ENCODE measurements around the gene C16orf82.
A peak's percentile ranks its signal among the peaks of the same experiment; 100 is the strongest.

Gene C16orf82

GRCh38 chr16:27106305-27106704 lies 39.6 kb downstream of the C16orf82 start:
- no peak overlapping the region for H3K27ac Mint-ChIP-seq
- H3K27me3 Mint-ChIP-seq (ENCODE audit: low read depth) = no peaks in the 10 kb centered on the region
- no peak for DNase-seq (ENCODE audit: low spot score)
- H3K4me1 Mint-ChIP-seq (ENCODE audit: low read depth) = peaks cover 4% of the 10 kb centered on the region
- no peaks in the 10 kb centered on the region for H3K36me3 Mint-ChIP-seq (ENCODE audit: low read depth)
- no peak overlapping the region for H3K4me3 Mint-ChIP-seq
- H3K9me3 Mint-ChIP-seq = no peaks in the 10 kb centered on the region

DNA sequence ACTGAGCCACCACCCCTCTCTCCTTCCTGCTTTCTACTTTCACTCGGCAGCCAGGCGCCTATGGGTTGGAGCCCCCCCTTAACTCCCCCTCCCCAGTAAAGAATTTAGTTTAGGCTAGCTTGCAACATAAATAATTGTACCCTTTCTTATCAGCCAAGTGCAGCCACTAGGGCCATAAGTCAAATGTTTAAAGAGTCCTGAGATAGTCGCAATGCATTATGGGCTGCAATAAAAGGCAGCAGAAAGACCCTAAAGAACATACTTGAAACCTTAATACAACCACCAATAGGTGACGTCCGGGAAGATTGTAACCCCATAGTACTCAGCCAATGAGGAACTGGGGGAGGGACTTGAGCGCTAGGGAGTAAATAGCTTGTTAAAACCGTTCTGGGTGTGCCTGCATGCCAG lies 40.5 kb downstream of the C16orf82 start:
- no peak for DNase-seq (ENCODE audit: low spot score)
- H3K4me1 Mint-ChIP-seq (ENCODE audit: low read depth) = peaks cover 4% of the 10 kb centered on the region
- H3K27me3 Mint-ChIP-seq (ENCODE audit: low read depth) = peaks cover 5% of the 10 kb centered on the region
- H3K9me3 Mint-ChIP-seq = no peaks in the 10 kb centered on the region
- no peak overlapping the region for H3K4me3 Mint-ChIP-seq
- H3K36me3 Mint-ChIP-seq (ENCODE audit: low read depth) = no peaks in the 10 kb centered on the region
- H3K27ac Mint-ChIP-seq = no peak overlapping the region

- Mint-ChIP-seq H3K27me3 (ENCODE audit: low read depth) (peaks cover 5% of the 10 kb centered on the region), H3K4me3 (no peak overlapping the region), H3K36me3 (ENCODE audit: low read depth) (no peaks in the 10 kb centered on the region), H3K4me1 (ENCODE audit: low read depth) (peaks cover 4% of the 10 kb centered on the region), H3K9me3 (no peaks in the 10 kb centered on the region), H3K27ac (no peak overlapping the region)
- no peak for DNase-seq (ENCODE audit: low spot score)
Observed at GRCh38 chr16:27108051-27108770, 41.5 kb downstream of the C16orf82 start.

GRCh38 chr16:27108826-27109665 lies 42.3 kb downstream of the C16orf82 start:
- no peak overlapping the region for H3K27ac Mint-ChIP-seq
- peaks cover 5% of the 10 kb centered on the region for H3K27me3 Mint-ChIP-seq (ENCODE audit: low read depth)
- no peaks in the 10 kb centered on the region for H3K36me3 Mint-ChIP-seq (ENCODE audit: low read depth)
- peak overlapping the region; percentile 73 for H3K4me3 Mint-ChIP-seq
- H3K4me1 Mint-ChIP-seq (ENCODE audit: low read depth) = peaks cover 4% of the 10 kb centered on the region
- DNase-seq (ENCODE audit: low spot score) = no peak
- H3K9me3 Mint-ChIP-seq = no peaks in the 10 kb centered on the region

DNA sequence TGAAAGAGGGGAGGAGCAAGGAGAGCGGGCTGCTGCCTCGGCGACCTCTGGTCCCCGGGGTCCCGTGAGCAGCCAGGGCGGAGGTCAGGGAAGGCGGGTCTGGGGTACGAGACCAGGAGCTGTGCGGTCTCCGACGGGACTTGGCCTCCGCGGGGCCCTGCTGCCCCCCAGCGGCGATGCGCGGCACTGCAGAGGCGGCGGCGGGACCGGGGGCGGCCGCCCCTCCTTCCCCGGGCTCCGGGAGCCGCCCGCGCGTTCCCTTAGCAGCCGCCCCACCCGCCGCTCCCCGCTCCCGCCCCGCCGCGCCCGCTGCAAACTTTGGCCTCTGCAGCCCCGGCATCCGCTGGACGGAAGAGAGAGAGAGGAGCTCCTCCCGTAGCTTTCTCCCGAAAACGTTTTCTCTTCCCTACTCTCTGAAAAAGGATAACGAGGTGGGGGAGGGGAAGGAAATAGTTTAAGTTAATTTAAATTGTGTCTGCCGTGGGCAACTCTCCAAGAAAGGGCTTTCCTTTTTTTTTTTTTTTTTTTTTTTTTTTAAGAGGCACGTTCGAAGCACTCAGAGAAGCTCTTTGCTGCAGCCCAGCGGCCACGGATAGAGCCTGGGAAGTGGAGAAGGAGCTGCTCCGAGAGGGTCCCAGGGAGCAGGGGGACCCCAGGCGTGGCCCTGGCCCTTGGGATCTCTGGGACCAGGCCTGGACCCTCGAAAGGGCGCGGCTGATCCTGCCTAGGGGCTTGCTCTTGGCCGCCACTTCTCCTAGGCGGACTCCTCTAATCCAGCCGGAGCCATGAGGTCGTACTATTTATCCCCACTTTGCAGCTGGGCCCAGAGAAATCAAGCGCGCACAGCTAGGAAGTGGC lies 43.2 kb downstream of the C16orf82 start:
- Mint-ChIP-seq H3K9me3 (no peaks in the 10 kb centered on the region), H3K4me3 (peak overlapping the region; percentile 73), H3K4me1 (ENCODE audit: low read depth) (peaks cover 4% of the 10 kb centered on the region), H3K27me3 (ENCODE audit: low read depth) (peaks cover 5% of the 10 kb centered on the region), H3K27ac (no peak overlapping the region), H3K36me3 (ENCODE audit: low read depth) (no peaks in the 10 kb centered on the region)
- DNase-seq (ENCODE audit: low spot score) = peak; percentile 75

DNA sequence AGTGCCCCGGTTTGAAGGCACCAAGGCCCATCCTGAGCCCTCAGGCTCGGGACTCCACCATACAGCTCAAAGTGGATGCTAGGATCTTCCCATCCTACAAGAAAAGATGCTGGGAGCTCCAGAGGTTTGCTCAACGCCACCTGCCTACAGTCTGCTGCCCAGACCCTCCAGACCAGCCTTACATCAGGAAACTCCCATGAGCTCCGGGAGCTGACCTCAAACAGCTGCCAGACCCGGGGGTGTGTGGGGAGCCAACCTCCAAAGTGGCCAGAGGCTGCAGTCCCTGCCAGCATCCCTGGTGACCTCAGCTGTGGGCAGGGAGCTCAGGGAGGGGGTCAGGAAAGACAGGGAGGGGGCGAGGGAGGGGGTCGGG lies 43.8 kb downstream of the C16orf82 start:
- H3K4me3 Mint-ChIP-seq = no peak overlapping the region
- no peaks in the 10 kb centered on the region for H3K9me3 Mint-ChIP-seq
- DNase-seq (ENCODE audit: low spot score) = no peak
- H3K36me3 Mint-ChIP-seq (ENCODE audit: low read depth) = no peaks in the 10 kb centered on the region
- peaks cover 5% of the 10 kb centered on the region for H3K27me3 Mint-ChIP-seq (ENCODE audit: low read depth)
- H3K4me1 Mint-ChIP-seq (ENCODE audit: low read depth) = peaks cover 4% of the 10 kb centered on the region
- no peak overlapping the region for H3K27ac Mint-ChIP-seq

GRCh38 chr16:27111486-27111885 lies 44.8 kb downstream of the C16orf82 start:
- peaks cover 4% of the 10 kb centered on the region for H3K9me3 Mint-ChIP-seq
- H3K27me3 Mint-ChIP-seq (ENCODE audit: low read depth) = peaks cover 5% of the 10 kb centered on the region
- DNase-seq (ENCODE audit: low spot score) = no peak
- no peak overlapping the region for H3K4me3 Mint-ChIP-seq
- H3K27ac Mint-ChIP-seq = no peak overlapping the region
- no peaks in the 10 kb centered on the region for H3K36me3 Mint-ChIP-seq (ENCODE audit: low read depth)
- H3K4me1 Mint-ChIP-seq (ENCODE audit: low read depth) = peaks cover 4% of the 10 kb centered on the region

DNA sequence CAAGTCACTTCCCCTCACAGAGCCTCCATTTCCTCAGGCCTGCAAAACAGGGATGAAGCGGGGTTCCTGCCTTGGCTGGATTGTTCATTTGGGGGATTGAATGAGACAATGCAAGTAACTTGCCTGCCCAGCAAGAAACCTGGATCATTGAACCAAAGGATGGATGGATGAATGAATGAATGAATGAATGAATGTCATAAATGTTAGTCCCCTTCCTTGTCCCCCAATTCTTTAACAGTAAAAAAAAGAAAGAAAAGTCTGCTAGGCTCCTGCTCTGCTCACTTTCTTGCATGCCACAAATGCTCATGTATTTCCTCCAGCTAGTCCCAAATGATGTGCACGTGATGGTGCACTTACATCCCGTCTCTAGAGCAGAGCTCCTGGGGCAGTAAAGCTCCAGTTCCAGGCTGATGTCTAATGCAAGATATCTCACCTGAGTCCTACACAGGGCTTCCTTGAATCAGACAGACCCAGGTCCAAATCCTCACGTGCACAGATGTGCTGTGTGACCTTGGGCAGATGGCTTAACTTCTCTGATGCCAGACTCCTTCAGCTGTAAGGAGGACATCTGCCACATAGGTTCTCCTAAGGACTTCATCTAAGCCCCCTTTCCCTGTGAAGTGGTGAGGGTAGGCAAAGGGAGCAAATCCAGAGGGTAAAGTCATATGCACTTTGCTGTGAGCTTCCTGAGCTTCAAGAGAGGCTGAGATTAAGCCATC lies 45.5 kb downstream of the C16orf82 start:
- Mint-ChIP-seq H3K27ac (no peak overlapping the region), H3K4me3 (no peak overlapping the region)

DNA sequence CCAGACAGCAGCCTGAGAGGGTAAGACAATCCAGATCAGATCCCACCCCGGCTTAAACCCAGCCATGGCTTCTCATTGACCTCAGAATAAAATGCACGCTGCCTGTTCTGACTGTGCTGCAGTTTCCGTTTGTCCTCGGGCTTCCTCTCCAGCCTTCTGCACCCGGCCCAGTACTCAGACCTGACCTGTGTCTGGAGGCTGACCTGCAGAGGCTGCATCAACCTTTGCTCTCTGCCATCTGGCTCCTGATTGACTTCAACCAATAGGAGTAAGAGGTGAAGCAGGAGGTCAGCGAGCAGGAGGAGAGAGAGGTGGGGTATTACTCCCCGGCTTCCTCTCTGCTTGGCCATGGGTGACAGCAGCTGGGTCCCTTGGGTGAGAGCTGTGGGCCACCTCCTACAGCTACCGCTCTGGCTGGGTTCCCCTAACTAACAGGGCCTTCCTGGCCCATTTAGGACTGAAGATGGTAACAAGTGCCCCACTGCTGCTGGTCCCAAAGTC lies 46.7 kb downstream of the C16orf82 start:
- Mint-ChIP-seq H3K9me3 (peaks cover 7% of the 10 kb centered on the region), H3K27me3 (ENCODE audit: low read depth) (peaks cover 5% of the 10 kb centered on the region), H3K4me3 (no peak overlapping the region), H3K27ac (no peak overlapping the region), H3K36me3 (ENCODE audit: low read depth) (no peaks in the 10 kb centered on the region), H3K4me1 (ENCODE audit: low read depth) (peaks cover 5% of the 10 kb centered on the region)
- DNase-seq (ENCODE audit: low spot score) = no peak

More for the DNA sequence above, 45.5 kb downstream of the C16orf82 start:
- DNase-seq (ENCODE audit: low spot score) = no peak
- Mint-ChIP-seq H3K27me3 (ENCODE audit: low read depth) (peaks cover 5% of the 10 kb centered on the region), H3K9me3 (peaks cover 7% of the 10 kb centered on the region), H3K36me3 (ENCODE audit: low read depth) (no peaks in the 10 kb centered on the region), H3K4me1 (ENCODE audit: low read depth) (peaks cover 4% of the 10 kb centered on the region)

DNA sequence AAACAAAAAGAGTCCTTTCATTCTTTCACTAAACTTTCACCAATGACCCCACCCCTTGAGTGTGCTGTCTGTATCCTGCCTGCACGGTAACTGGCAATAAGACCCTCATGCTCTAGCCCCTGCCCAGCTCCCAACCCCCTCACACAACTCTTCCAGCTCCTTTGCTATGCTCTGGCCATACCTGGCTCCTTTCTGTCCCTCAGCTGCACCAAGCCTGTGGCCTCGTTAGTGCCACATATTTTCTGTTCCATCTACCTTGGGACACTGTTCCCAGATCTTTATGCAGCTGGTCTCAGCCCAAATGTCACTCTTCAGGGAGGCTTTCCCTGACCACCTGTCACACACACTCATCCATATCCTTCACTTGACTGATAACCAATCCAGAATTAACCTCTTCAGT lies 47.3 kb downstream of the C16orf82 start:
- DNase-seq (ENCODE audit: low spot score) = no peak
- Mint-ChIP-seq H3K4me1 (ENCODE audit: low read depth) (peaks cover 4% of the 10 kb centered on the region), H3K27me3 (ENCODE audit: low read depth) (peaks cover 5% of the 10 kb centered on the region), H3K27ac (no peak overlapping the region), H3K36me3 (ENCODE audit: low read depth) (no peaks in the 10 kb centered on the region), H3K9me3 (peaks cover 7% of the 10 kb centered on the region), H3K4me3 (no peak overlapping the region)

DNA sequence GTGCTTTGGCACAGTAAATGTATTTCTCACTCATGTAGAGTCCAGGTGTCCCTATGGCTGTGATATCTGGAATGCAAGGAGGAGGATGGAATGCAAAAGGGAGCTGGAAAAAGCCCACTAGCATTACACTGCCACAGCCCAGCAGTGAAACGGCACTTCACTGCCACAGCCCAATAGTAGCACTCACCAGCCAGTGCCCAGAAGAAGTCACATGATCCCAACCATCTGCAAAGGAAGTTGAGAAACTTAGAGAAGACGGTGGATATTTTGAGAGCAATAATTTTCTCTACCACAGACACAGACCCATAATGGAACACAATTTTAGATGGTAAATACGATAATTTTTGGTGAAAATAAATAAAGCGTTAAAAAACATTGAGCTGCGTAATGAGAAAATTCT lies 51.8 kb downstream of the C16orf82 start:
- peaks cover 2% of the 10 kb centered on the region for H3K4me1 Mint-ChIP-seq (ENCODE audit: low read depth)
- H3K36me3 Mint-ChIP-seq (ENCODE audit: low read depth) = no peaks in the 10 kb centered on the region
- H3K4me3 Mint-ChIP-seq = no peak overlapping the region
- peaks cover 2% of the 10 kb centered on the region for H3K27me3 Mint-ChIP-seq (ENCODE audit: low read depth)
- H3K27ac Mint-ChIP-seq = no peak overlapping the region
- H3K9me3 Mint-ChIP-seq = peaks cover 17% of the 10 kb centered on the region
- DNase-seq (ENCODE audit: low spot score) = no peak

All from T-helper 2 cell treated with Interferon-gamma antibody and Interleukin-4, amounts not matched to agents 5 μg/mL and 100 μg/mL, for 36 hours (primary cell).